ENCODE data around the gene AFG1L.

AFG1L gene

GRCh38 chr6:108510461-108511319, 215.8 kb downstream of the AFG1L start:
- no peak overlapping the region for H3K4me3 ChIP-seq (ENCODE audit: low read length)
- DNase-seq (ENCODE audit: low read depth), result no peak

GRCh38 chr6:108518714-108519576, 224.1 kb downstream of the AFG1L start:
- H3K4me3 ChIP-seq (ENCODE audit: low read length), result no peak overlapping the region
- no peak for DNase-seq (ENCODE audit: low read depth)
- peak; percentile 67 for TF ChIP-seq CTCF (conservative IDR thresholded peaks at IDR 0.05; ENCODE audit: low read depth, low read length)

More at GRCh38 chr6:108510461-108511319, 215.8 kb downstream of the AFG1L start:
- TF ChIP-seq CTCF (conservative IDR thresholded peaks at IDR 0.05; ENCODE audit: low read depth, low read length), result no peak

- DNase-seq (ENCODE audit: low read depth), result no peak
- no peak for TF ChIP-seq CTCF (conservative IDR thresholded peaks at IDR 0.05; ENCODE audit: low read depth, low read length)
- H3K4me3 ChIP-seq (ENCODE audit: low read length), result no peak overlapping the region
Observed at GRCh38 chr6:108521616-108522107, 226.8 kb downstream of the AFG1L start.

GRCh38 chr6:108523697-108524096, 228.8 kb downstream of the AFG1L start:
- no peak for DNase-seq (ENCODE audit: low read depth)
- H3K4me3 ChIP-seq (ENCODE audit: low read length), result no peak overlapping the region
- no peak for TF ChIP-seq CTCF (conservative IDR thresholded peaks at IDR 0.05; ENCODE audit: low read depth, low read length)

- no peak for TF ChIP-seq CTCF (conservative IDR thresholded peaks at IDR 0.05; ENCODE audit: low read depth, low read length)
- no peak overlapping the region for H3K4me3 ChIP-seq (ENCODE audit: low read length)
- DNase-seq (ENCODE audit: low read depth), result peak; percentile 33
Observed at GRCh38 chr6:108524528-108525248, 229.8 kb downstream of the AFG1L start.

- TF ChIP-seq CTCF (conservative IDR thresholded peaks at IDR 0.05; ENCODE audit: low read depth, low read length), result peak; percentile 84
- no peak for DNase-seq (ENCODE audit: low read depth)
- no peak overlapping the region for H3K4me3 ChIP-seq (ENCODE audit: low read length)
Observed at GRCh38 chr6:108526739-108527174, 231.9 kb downstream of the AFG1L start.
